ENCODE measurements around the gene SIX5. TPM values are rescaled to one million over a fixed set of nuclear protein-coding genes. Genes with fewer than 3 reads are reported as not detected.

Gene SIX5
- total and polyA plus RNA-seq, 7 donors = 7.0 to 14.5 (median 9.2) TPM

GRCh38 chr19:45717983-45718650 lies 50.9 kb downstream of the SIX5 start:
- Histone ChIP-seq H3K4me1 (peaks cover 18% of the 10 kb centered on the region), H3K27ac (peak overlapping the region; percentile 94), H3K27me3 (ENCODE audit: insufficient read depth in 3 of 3, low read length in 2 of 3) (no peaks in the 10 kb centered on the region), H3K9me3 (no peaks in the 10 kb centered on the region), H3K4me3 (peak overlapping the region; percentile 84), H3K36me3 (ENCODE audit: insufficient read depth in 1 of 2, low read depth in 1 of 2) (peaks cover 0 to 5% of the 10 kb centered on the region in 2 donors)
- ATAC-seq = peak in 2 of 4 donors; percentile 11 to 13
- no peak for TF ChIP-seq CTCF (IDR thresholded peaks at IDR 0.05)
- intact Hi-C loops (cut with DNase I) = no loop called here
- no peak for DNase-seq
- WGBS, 3 donors = 35 to 51% (median 35%) methylated on average over 12 of the region's 12 CpGs

- Histone ChIP-seq H3K36me3 (ENCODE audit: insufficient read depth in 1 of 2, low read depth in 1 of 2) (no peaks in the 10 kb centered on the region), H3K4me3 (peak overlapping the region; percentile 84), H3K9me3 (no peaks in the 10 kb centered on the region), H3K4me1 (peaks cover 14% of the 10 kb centered on the region), H3K27ac (peak overlapping the region; percentile 94), H3K27me3 (ENCODE audit: insufficient read depth in 3 of 3, low read length in 2 of 3) (no peaks in the 10 kb centered on the region)
- intact Hi-C loops (cut with DNase I) = no loop called here
- WGBS, 3 donors = 0 to 1% (median 0%) methylated on average over 49 to 51 of the region's 51 CpGs
- ATAC-seq = peak; percentile 96 to 98 (median 97)
- peak; percentile 99 to 100 for DNase-seq
- no peak for TF ChIP-seq CTCF (IDR thresholded peaks at IDR 0.05)
Measured at GRCh38 chr19:45717131-45717982, 51.7 kb downstream of the SIX5 start.

- ATAC-seq = peak in 2 of 4 donors; percentile 12 to 25
- H3K36me3 ChIP-seq (ENCODE audit: insufficient read depth in 1 of 2, low read depth in 1 of 2) = no peaks in the 10 kb centered on the region
- peaks cover 14% of the 10 kb centered on the region for H3K4me1 ChIP-seq
- no peaks in the 10 kb centered on the region for H3K9me3 ChIP-seq
- peak overlapping the region; percentile 84 for H3K4me3 ChIP-seq
- WGBS, 3 donors = 1 to 2% (median 2%) methylated on average over 24 of the region's 24 CpGs
- no peak for TF ChIP-seq CTCF (IDR thresholded peaks at IDR 0.05)
- DNase-seq = no peak
- H3K27me3 ChIP-seq (ENCODE audit: insufficient read depth in 3 of 3, low read length in 2 of 3) = no peaks in the 10 kb centered on the region
- intact Hi-C loops (cut with DNase I) = no loop called here
- peak overlapping the region; percentile 94 for H3K27ac ChIP-seq
Measured at GRCh38 chr19:45716359-45717130, 52.5 kb downstream of the SIX5 start.

GRCh38 chr19:45715139-45715538 lies 53.9 kb downstream of the SIX5 start:
- H3K27me3 ChIP-seq (ENCODE audit: insufficient read depth in 3 of 3, low read length in 2 of 3) = no peaks in the 10 kb centered on the region
- DNase-seq (no peak), ATAC-seq (no peak)
- H3K36me3 ChIP-seq (ENCODE audit: insufficient read depth in 1 of 2, low read depth in 1 of 2) = no peaks in the 10 kb centered on the region
- TF ChIP-seq CTCF (IDR thresholded peaks at IDR 0.05) = no peak
- H3K4me1 ChIP-seq = peaks cover 14% of the 10 kb centered on the region
- no peaks in the 10 kb centered on the region for H3K9me3 ChIP-seq
- 94 to 100% (median 96%) methylated on average over 3 of the region's 3 CpGs for WGBS, 3 donors
- H3K27ac ChIP-seq = no peak overlapping the region
- intact Hi-C loops (cut with DNase I) = no loop called here
- no peak overlapping the region for H3K4me3 ChIP-seq

Other genes with a start within 250 kb of the SIX5 start
- 10 to 100 TPM; 14.0 to 27.6 (median 17.6) TPM for gene OPA3, start 184.4 kb downstream of the SIX5 start, total RNA-seq
- 10 to 100 TPM in 2 of 3 donors, 1 to 10 TPM in 1; 9.1 to 15.8 (median 12.4) TPM for gene OPA3, start 184.4 kb downstream of the SIX5 start, polyA plus RNA-seq
- 1 to 10 TPM; 3.0 to 7.5 (median 3.9) TPM for gene GPR4, start 167.0 kb downstream of the SIX5 start, total RNA-seq
- 1 to 10 TPM; 1.6 to 2.6 (median 2.4) TPM for gene GPR4, start 167.0 kb downstream of the SIX5 start, polyA plus RNA-seq
- 10 to 100 TPM; 10.4 to 31.1 (median 18.3) TPM for gene EML2, start 129.9 kb downstream of the SIX5 start, total RNA-seq
- gene EML2, start 129.9 kb downstream of the SIX5 start, polyA plus RNA-seq = 1 to 10 TPM; 6.2 to 8.3 (median 6.7) TPM
- not detected for gene GIPR, start 101.0 kb downstream of the SIX5 start, total RNA-seq
- under 1 TPM in 2 of 3 donors, not detected in 1; under 0.01 to 0.08 TPM for gene GIPR, start 101.0 kb downstream of the SIX5 start, polyA plus RNA-seq
- gene SNRPD2, start 77.3 kb downstream of the SIX5 start, total RNA-seq = 100 to 1,000 TPM; 205 to 243 (median 222) TPM
- 100 to 1,000 TPM; 251 to 368 (median 326) TPM for gene SNRPD2, start 77.3 kb downstream of the SIX5 start, polyA plus RNA-seq
- 1 to 10 TPM in 2 of 4 donors, under 1 TPM in 2; 0.84 to 1.6 (median 1.1) TPM for gene QPCTL, start 76.6 kb downstream of the SIX5 start, total RNA-seq
- 1 to 10 TPM in 1 of 3 donors, under 1 TPM in 2; 0.41 to 1.6 (median 0.84) TPM for gene QPCTL, start 76.6 kb downstream of the SIX5 start, polyA plus RNA-seq
- 10 to 100 TPM in 2 of 4 donors, 1 to 10 TPM in 2; 6.4 to 13.0 (median 9.9) TPM for gene FBXO46, start 38.4 kb downstream of the SIX5 start, total RNA-seq
- 1 to 10 TPM; 4.6 to 9.5 (median 5.0) TPM for gene FBXO46, start 38.4 kb downstream of the SIX5 start, polyA plus RNA-seq
- gene MEIOSIN, start 35.8 kb downstream of the SIX5 start, total RNA-seq = not detected
- under 1 TPM in 1 of 3 donors, not detected in 2; 0.01 TPM for gene MEIOSIN, start 35.8 kb downstream of the SIX5 start, polyA plus RNA-seq
- gene DMPK, start 13.2 kb upstream of the SIX5 start, total RNA-seq = 100 to 1,000 TPM; 132 to 617 (median 337) TPM
- gene DMPK, start 13.2 kb upstream of the SIX5 start, polyA plus RNA-seq = 10 to 100 TPM; 53.0 to 77.7 (median 77.0) TPM
- 100 to 1,000 TPM in 1 of 4 donors, 10 to 100 TPM in 3; 50.8 to 104 (median 66.9) TPM for gene DMWD, start 23.6 kb upstream of the SIX5 start, total RNA-seq
- gene DMWD, start 23.6 kb upstream of the SIX5 start, polyA plus RNA-seq = 10 to 100 TPM; 38.4 to 61.8 (median 48.2) TPM
- gene RSPH6A, start 46.1 kb upstream of the SIX5 start, total RNA-seq = under 1 TPM in 2 of 4 donors, not detected in 2; 0.12 to 0.15 TPM
- under 1 TPM in 2 of 3 donors, not detected in 1; 0.03 to 0.05 TPM for gene RSPH6A, start 46.1 kb upstream of the SIX5 start, polyA plus RNA-seq
- 10 to 100 TPM; 47.6 to 80.3 (median 56.8) TPM for gene SYMPK, start 93.9 kb upstream of the SIX5 start, total RNA-seq
- 10 to 100 TPM; 27.6 to 37.3 (median 36.6) TPM for gene SYMPK, start 93.9 kb upstream of the SIX5 start, polyA plus RNA-seq
- gene FOXA3, start 95.1 kb upstream of the SIX5 start, total RNA-seq = not detected
- under 1 TPM; 0.05 to 0.35 (median 0.23) TPM for gene FOXA3, start 95.1 kb upstream of the SIX5 start, polyA plus RNA-seq
- gene IRF2BP1, start 116.9 kb upstream of the SIX5 start, total RNA-seq = 10 to 100 TPM; 16.2 to 25.4 (median 21.1) TPM
- 10 to 100 TPM; 12.6 to 17.6 (median 14.2) TPM for gene IRF2BP1, start 116.9 kb upstream of the SIX5 start, polyA plus RNA-seq
- gene MYPOP, start 133.4 kb upstream of the SIX5 start, total RNA-seq = 10 to 100 TPM; 11.3 to 14.8 (median 13.1) TPM
- gene MYPOP, start 133.4 kb upstream of the SIX5 start, polyA plus RNA-seq = 10 to 100 TPM; 10.6 to 20.7 (median 11.0) TPM
- gene NANOS2, start 145.5 kb upstream of the SIX5 start, total RNA-seq = not detected
- gene NANOS2, start 145.5 kb upstream of the SIX5 start, polyA plus RNA-seq = not detected
- 1 to 10 TPM; 1.6 to 4.3 (median 2.7) TPM for gene NOVA2, start 204.6 kb upstream of the SIX5 start, total RNA-seq
- under 1 TPM; 0.27 to 0.98 (median 0.60) TPM for gene NOVA2, start 204.6 kb upstream of the SIX5 start, polyA plus RNA-seq
- 1 to 10 TPM; 4.9 to 6.2 (median 5.5) TPM for gene CCDC61, start 226.2 kb upstream of the SIX5 start, total RNA-seq
- gene CCDC61, start 226.2 kb upstream of the SIX5 start, polyA plus RNA-seq = 1 to 10 TPM; 2.9 to 5.3 (median 4.0) TPM